Pons (tissue), 1 donor: ENCODE data around the gene ZNF112.

Experiments
- DNase-seq: peaks from one replicate; pipeline ENCODE4 v3.0.0-alpha.2; 2016; ENCODE audit warnings: low spot score

ZNF112 gene

DNA sequence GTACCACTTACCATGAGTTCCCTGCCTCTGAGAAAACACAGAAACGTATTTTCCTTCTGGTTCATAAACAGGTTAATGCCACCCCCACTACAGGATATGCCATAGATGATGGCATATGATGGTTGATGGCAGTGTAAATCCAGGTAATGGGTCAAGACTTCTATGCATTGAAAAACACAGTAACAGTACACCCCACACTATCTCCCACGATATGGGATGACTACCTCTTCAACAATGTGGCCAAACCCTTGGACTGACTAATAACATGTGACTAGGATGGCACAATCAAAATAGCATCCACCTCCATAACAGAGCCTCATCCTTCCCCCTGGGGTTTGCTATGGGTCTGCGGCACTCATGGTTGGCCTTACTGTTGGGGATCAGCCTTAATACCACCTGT, 73.6 kb downstream of the ZNF112 start:
- DNase-seq = no peak

DNA sequence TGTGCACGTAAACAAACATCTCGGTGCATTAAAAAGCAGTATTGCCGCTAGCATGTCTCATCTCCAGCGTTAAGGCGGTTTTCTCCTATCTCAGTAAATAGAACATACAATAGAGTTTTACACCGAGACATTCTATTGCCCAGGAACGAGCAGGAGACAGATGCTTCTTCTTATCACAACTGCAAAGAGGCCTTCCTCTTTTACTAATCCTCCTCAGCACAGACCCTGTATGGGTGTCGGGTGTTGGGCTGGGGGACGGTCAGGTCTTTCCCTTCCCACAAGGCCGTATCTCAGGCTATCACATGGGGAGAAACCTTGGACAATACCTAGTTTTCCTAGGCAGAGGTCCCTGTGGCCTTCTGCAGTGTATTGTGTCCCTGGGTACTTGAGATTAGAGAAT, 75.6 kb downstream of the ZNF112 start:
- no peak for DNase-seq

DNA sequence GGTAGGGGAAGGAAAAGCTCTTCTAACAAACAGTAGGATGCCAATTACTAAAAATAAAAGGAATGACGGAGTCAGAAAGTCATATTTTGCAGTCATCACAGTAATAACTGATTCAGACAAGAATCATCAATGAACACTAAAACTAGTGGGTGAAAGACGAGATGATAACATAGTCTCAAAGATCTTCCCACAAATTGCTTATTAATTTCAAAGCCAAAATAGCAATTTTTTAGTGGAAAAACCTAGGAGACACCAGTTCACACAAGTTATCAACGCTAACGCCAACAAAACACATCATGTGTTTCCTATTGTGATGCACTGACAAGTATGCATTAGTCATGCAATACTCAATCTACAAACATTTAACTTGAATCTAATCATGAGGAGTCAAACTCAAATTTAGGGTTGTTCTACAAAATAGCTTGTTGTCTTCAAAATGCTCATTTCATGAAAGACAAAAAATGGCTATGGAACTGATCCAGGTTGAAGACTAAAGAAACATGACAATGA, 78.2 kb downstream of the ZNF112 start:
- no peak for DNase-seq

DNA sequence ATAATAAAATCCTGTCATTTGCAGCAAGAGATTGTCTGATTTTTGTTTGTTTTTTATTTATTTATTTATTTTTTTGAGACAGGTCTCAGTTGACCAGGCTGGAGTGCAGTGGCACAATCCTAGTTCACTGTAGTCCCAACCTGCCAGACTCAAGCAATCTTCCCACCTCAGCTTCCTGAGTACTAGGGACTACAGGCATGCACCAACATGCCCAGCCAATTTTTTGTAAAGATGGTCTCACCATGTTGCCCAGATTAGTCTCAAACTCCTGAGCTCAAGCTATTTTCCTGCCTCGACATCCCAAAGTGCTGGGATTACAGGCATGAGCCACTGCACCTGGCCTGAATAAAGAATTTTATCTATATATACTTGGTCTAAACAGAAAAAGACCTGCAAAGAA, 79.1 kb downstream of the ZNF112 start:
- no peak for DNase-seq
